Adrenal gland (tissue), 12 donors: ENCODE measurements around the gene PRKCH. TPM values are rescaled to one million over a fixed set of nuclear protein-coding genes. Genes with fewer than 3 reads are reported as not detected.

Source experiments
- DNase-seq, 7 donors: peaks; one replicate each; pipeline ENCODE4 v3.0.0-alpha.2; 2019 to 2020
- H3K27ac ChIP-seq, 5 donors: fragments of 200-600 bp; sonication (generic) in 4 of 5; 1 replicate in 3 of 5; 2 replicates in 2 of 5; pipeline versions ENCODE4 v1.5.1 to v1.8.0; 2016 to 2020; ENCODE audit warnings: mild to moderate bottlenecking in 1 of 5
- H3K27me3 ChIP-seq: fragments of 200-600 bp; 2 replicates; pipeline ENCODE4 v1.8.0; 2021
- H3K36me3 ChIP-seq, 2 donors: fragments of 200-600 bp; replicated peaks in 1 of 2; 1 replicate in 1 of 2; 2 replicates in 1 of 2; pipeline versions ENCODE4 v1.5.1 to v1.8.0; 2018 to 2022
- H3K4me1 ChIP-seq, 2 donors: fragments of 200-600 bp; replicated peaks in 1 of 2; 1 replicate in 1 of 2; 2 replicates in 1 of 2; pipeline versions ENCODE4 v1.5.1 to v1.8.0; 2018 to 2021
- H3K4me3 ChIP-seq, 4 donors: fragments of 200-600 bp; sonication (generic) in 3 of 4; one replicate each; pipeline ENCODE4 v1.5.1; 2016 to 2018
- H3K9me3 ChIP-seq, 3 donors: fragments of 200-600 bp; sonication (generic) in 1 of 3; replicated peaks in 1 of 3; 1 replicate in 2 of 3; 2 replicates in 1 of 3; pipeline versions ENCODE4 v1.5.1 to v1.8.0; 2016 to 2021
- CTCF ChIP-seq, 6 experiments: fragments of 450-650 bp in 4 of 6; fragments of 200-600 bp in 2 of 6; sonication (generic) in 1 of 6; IDR thresholded peaks; 1 replicate in 5 of 6; 2 replicates in 1 of 6; pipeline versions ENCODE4 v1.5.1 to v1.8.0; 2016 to 2021; ENCODE audit warnings: antibody characterized with exemption in 6 of 6, mild to moderate bottlenecking in 2 of 6, moderate library complexity in 1 of 6
- POLR2A ChIP-seq, 2 donors: fragments of 450-650 bp; IDR thresholded peaks; one replicate each; pipeline ENCODE4 v1.6.1; 2017; ENCODE audit warnings: antibody characterized with exemption in 2 of 2, mild to moderate bottlenecking in 2 of 2, moderate library complexity in 1 of 2
- WGBS, 4 donors: extraction: QIAGEN DNeasy Blood & Tissue Kit in 2 of 4; methylation state at CpG; one replicate each; pipeline versions ENCODE4 v1.1.5 to v1.1.7; 2013 to 2017; 5-methylcytosine and 5-hydroxymethylcytosine counted together
- intact Hi-C, 2 donors: fragments of 100-400 bp; cut with DNase I; formaldehyde crosslinking; loops; one replicate each; pipeline versions ENCODE4 v1.14.1 to v1.15.0; 2022 to 2023
- polyA plus RNA-seq, 3 donors: library from polyadenylated mRNA; stranded (reverse); fragments of 200-250 nt in 2 of 3; fragments of 350-450 nt in 1 of 3; fragmentation: Illumina TruSeq in 1 of 3; extraction: RNeasy Lipid Tissue Mini Kit (QIAGEN cat#74804) in 1 of 3; gene quantifications; one replicate each; pipeline ENCODE4 v1.2.3, GENCODE V29; 2013 to 2014
- total RNA-seq, 9 donors: library from RNA; depleted of rRNA in 4 of 9; stranded (reverse); fragments of >200 nt in 4 of 9; fragments of 120-200 nt in 1 of 9; fragmentation: NEBNext Ultra II Directional in 1 of 9; extraction: Animal tissue kit (Norgen Biotek cat#: 25700) in 1 of 9; gene quantifications; one replicate each; pipeline versions ENCODE4 v1.1.0 to v1.2.4, GENCODE V29; 2013 to 2023
- donor health status: healthy with polysubstance abuse.
- donor health status: Bipolar disorder and iron deficiency.
- donor health status: DM: yes; HTN: yes; CAD: no.
- donor health status: DM: no; HTN: no; CAD: no.
- donor health status: DM: no; HTN: no; CAD: no.
- donor health status: DM: yes; HTN: yes; CAD: no.

Gene PRKCH
- total and polyA plus RNA-seq, 12 donors: 7.8 to 28.1 (median 17.0) TPM

DNA sequence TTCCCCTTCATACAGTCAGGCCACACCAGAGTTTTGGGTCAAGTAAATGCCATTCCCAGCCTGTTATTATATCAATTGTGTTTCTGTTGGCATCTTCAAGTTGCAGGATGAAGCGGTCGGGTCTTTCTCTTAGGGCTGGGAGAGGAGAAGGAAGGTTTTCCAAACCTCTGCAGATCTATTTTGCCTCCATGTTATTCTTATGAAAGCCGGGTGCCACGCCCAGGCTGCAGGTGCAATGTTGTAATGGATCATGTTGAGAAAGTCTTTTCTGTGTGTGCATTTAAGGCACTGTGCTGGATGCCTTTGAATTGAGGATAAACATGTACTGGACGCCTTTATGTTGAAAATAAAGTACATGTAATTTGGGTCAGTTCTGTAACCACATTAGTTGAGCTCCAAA is 209.5 kb downstream of the PRKCH start:
- intact Hi-C loops: no loop called here

GRCh38 chr14:61531465-61532122 is 210.2 kb downstream of the PRKCH start:
- H3K27ac ChIP-seq: peak overlapping the region; percentile 34 to 74 (median 57)
- WGBS, 4 donors: 20 to 27% (median 24%) methylated on average over 5 of the region's 5 CpGs
- no peaks in the 10 kb centered on the region for H3K9me3 ChIP-seq
- peaks cover 45 to 52% of the 10 kb centered on the region in 2 donors for H3K4me1 ChIP-seq
- no peaks in the 10 kb centered on the region for H3K36me3 ChIP-seq
- no peak for TF ChIP-seq CTCF (IDR thresholded peaks at IDR 0.05)
- TF ChIP-seq POLR2A (IDR thresholded peaks at IDR 0.05): no peak
- H3K27me3 ChIP-seq: no peaks in the 10 kb centered on the region
- no peak overlapping the region for H3K4me3 ChIP-seq
- DNase-seq: no peak
- intact Hi-C loops: no loop called here

More for the DNA sequence above, 209.5 kb downstream of the PRKCH start:
- H3K27me3 ChIP-seq: no peaks in the 10 kb centered on the region
- TF ChIP-seq POLR2A (IDR thresholded peaks at IDR 0.05) (no peak), CTCF (IDR thresholded peaks at IDR 0.05) (no peak)
- peak overlapping the region; percentile 34 to 74 (median 57) for H3K27ac ChIP-seq
- no peaks in the 10 kb centered on the region for H3K36me3 ChIP-seq
- H3K9me3 ChIP-seq: no peaks in the 10 kb centered on the region
- no peak for DNase-seq
- WGBS, 4 donors: 85 to 90% (median 87%) methylated on average over 5 of the region's 5 CpGs
- peaks cover 52 to 59% of the 10 kb centered on the region in 2 donors for H3K4me1 ChIP-seq
- H3K4me3 ChIP-seq: no peak overlapping the region

DNA sequence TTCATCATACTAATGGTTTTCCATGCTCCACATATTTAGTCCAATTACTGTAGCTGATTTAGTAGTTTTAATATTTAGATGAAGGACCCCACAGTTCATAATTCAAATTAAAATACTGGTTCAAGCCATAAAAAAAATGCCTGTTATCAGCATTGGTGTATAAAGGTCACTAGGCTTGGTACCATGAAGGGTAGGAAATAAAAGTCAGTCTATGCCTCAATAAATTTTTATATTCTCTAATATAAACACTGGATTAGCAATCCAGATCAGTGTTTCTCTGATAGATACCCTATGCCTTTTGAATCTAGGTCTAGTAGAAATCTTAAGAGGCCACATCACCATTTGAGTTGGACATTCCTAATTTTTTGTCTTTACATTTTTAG is 210.7 kb downstream of the PRKCH start:
- TF ChIP-seq POLR2A (IDR thresholded peaks at IDR 0.05): no peak
- no peak for TF ChIP-seq CTCF (IDR thresholded peaks at IDR 0.05)
- H3K27ac ChIP-seq: peak overlapping the region; percentile 34 to 74 (median 57)
- no peaks in the 10 kb centered on the region for H3K9me3 ChIP-seq
- H3K27me3 ChIP-seq: no peaks in the 10 kb centered on the region
- H3K36me3 ChIP-seq: no peaks in the 10 kb centered on the region
- no peak overlapping the region for H3K4me3 ChIP-seq
- peaks cover 42 to 49% of the 10 kb centered on the region in 2 donors for H3K4me1 ChIP-seq
- DNase-seq: no peak
- intact Hi-C loops: no loop called here

- H3K4me3 ChIP-seq: no peak overlapping the region
- H3K36me3 ChIP-seq: no peaks in the 10 kb centered on the region
- no peaks in the 10 kb centered on the region for H3K27me3 ChIP-seq
- intact Hi-C loops: no loop called here
- peaks cover 42 to 49% of the 10 kb centered on the region in 2 donors for H3K4me1 ChIP-seq
- no peak for TF ChIP-seq CTCF (IDR thresholded peaks at IDR 0.05)
- 56 to 78% (median 59%) methylated on average over 6 of the region's 6 CpGs for WGBS, 4 donors
- no peaks in the 10 kb centered on the region for H3K9me3 ChIP-seq
- DNase-seq: peak in 1 of 7 donors; percentile 19
- H3K27ac ChIP-seq: peak overlapping the region; percentile 34 to 74 (median 52)
These were observed 211.4 kb downstream of the PRKCH start for GRCh38 chr14:61532763-61533162.
